22Rv1 (cell line): ENCODE results near the gene TECPR1.

Experiments used
- CTCF ChIP-seq: fragments of 450-650 bp; IDR thresholded peaks from 2 replicates; pipeline ENCODE4 v1.5.1; 2017; ENCODE audit warnings: mild to moderate bottlenecking
- ZFX ChIP-seq: fragments of 450-650 bp; IDR thresholded peaks from 2 replicates; pipeline ENCODE4 v1.6.1; 2017; ENCODE audit warnings: antibody characterized with exemption, borderline replicate concordance

DNA sequence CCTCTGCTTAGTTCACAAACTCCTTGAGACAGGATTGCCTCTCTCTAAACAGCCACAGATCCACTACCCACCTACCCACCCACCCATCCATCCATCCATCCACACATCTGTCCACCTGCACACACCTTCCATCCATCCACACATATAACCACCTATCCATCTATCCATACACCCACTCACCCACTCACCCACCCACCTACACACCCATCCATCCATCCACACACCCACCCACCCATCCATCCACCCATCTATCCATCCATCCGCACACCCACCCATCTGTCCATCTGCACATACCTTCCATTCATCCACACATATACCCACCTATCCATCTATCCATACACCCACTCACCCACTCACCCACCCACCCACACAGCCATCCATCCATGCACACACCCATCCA lies 9.7 kb downstream of the TECPR1 start:
- no peak for TF ChIP-seq CTCF
- TF ChIP-seq ZFX = no peak
